NK-92 (cell line): Measurements from ENCODE around the gene SNX18.

Experiments
- DNase-seq: peaks from one replicate; lab custom pipeline; 2025; ENCODE audit not compliant: unreplicated experiment; lab: John Stamatoyannopoulos, UW

The SNX18 gene

GRCh38 chr5:54577937-54578653 is 60.5 kb downstream of the SNX18 start:
- DNase-seq = no peak

GRCh38 chr5:54579591-54580295 is 62.2 kb downstream of the SNX18 start:
- DNase-seq = no peak

GRCh38 chr5:54580997-54581811 is 63.6 kb downstream of the SNX18 start:
- DNase-seq = no peak

- DNase-seq = no peak
These were observed 64.4 kb downstream of the SNX18 start for GRCh38 chr5:54581831-54582548.

GRCh38 chr5:54586336-54586735 is 68.8 kb downstream of the SNX18 start:
- DNase-seq = no peak

- no peak for DNase-seq
These were observed 72.2 kb downstream of the SNX18 start for GRCh38 chr5:54589786-54590185.

- no peak for DNase-seq
These were observed 73.3 kb downstream of the SNX18 start for GRCh38 chr5:54590824-54591223.

GRCh38 chr5:54593779-54594178 is 76.2 kb downstream of the SNX18 start:
- no peak for DNase-seq

- no peak for DNase-seq
These were observed 76.6 kb downstream of the SNX18 start for GRCh38 chr5:54594181-54594580.

GRCh38 chr5:54595721-54596120 is 78.2 kb downstream of the SNX18 start:
- DNase-seq = no peak
